Panc1 (cell line): ENCODE data around the gene CACNA2D4. TPM values are rescaled to one million over a fixed set of nuclear protein-coding genes. Genes with fewer than 3 reads are reported as not detected.

Source experiments
- ATAC-seq: fragments of 200-7000 bp; cut with Tn5 transposase; 2 replicates; pipeline ENCODE4 v1.9.1; 2020; ENCODE audit warnings: mild to moderate bottlenecking, moderate library complexity
- BruUV-seq: library from RNA; stranded (reverse); fragments of 400-500 nt; replicated peaks from 2 replicates; lab custom pipeline; 2021; lab: Mats Ljungman, UMichigan
- CTCF ChIA-PET: fragments of 300-600 bp; sonication (Branson Sonifier 250); formaldehyde crosslinking; loops from one replicate; lab custom pipeline; 2022; ENCODE audit warnings: antibody characterized with exemption; lab: Charles Lee
- POLR2A ChIA-PET: fragments of 300-600 bp; sonication (Branson Sonifier 250); formaldehyde crosslinking; loops from one replicate; lab custom pipeline; 2022; ENCODE audit warnings: antibody characterized with exemption; lab: Charles Lee
- DNase-seq: peaks from one replicate; pipeline ENCODE4 v3.0.0-alpha.2; 2010; ENCODE audit warnings: low read depth, low spot score
- H3K27ac ChIP-seq: 2 replicates; pipeline ENCODE4 v1.5.1; 2011; ENCODE audit warnings: mild to moderate bottlenecking, low read length, inconsistent platforms
- H3K27me3 ChIP-seq: fragments of 200-500 bp; sonication (Bioruptor generic); 2 replicates; pipeline ENCODE4 v1.6.0; 2014; ENCODE audit warnings: low read length, inconsistent platforms; ENCODE audit not compliant: control insufficient read depth, insufficient read depth
- H3K36me3 ChIP-seq: fragments of 200-500 bp; sonication (Bioruptor generic); 2 replicates; pipeline ENCODE4 v1.5.1; 2014; ENCODE audit warnings: inconsistent platforms, mild to moderate bottlenecking, low read length, moderate library complexity; ENCODE audit not compliant: control insufficient read depth, insufficient read depth
- H3K4me1 ChIP-seq: 2 replicates; pipeline ENCODE4 v1.5.1; 2011; ENCODE audit warnings: inconsistent platforms, mild to moderate bottlenecking, low read length, moderate library complexity; ENCODE audit not compliant: control insufficient read depth, insufficient read depth
- H3K4me3 ChIP-seq, 2 experiments: 2 replicates each; pipeline ENCODE4 v1.5.1; 2011 to 2012; ENCODE audit warnings: low read depth in 2 of 2, low read length in 2 of 2, mild to moderate bottlenecking in 2 of 2, inconsistent platforms in 1 of 2, moderate library complexity in 1 of 2
- H3K9me3 ChIP-seq: fragments of 200-500 bp; sonication (Bioruptor generic); 2 replicates; pipeline ENCODE4 v1.5.1; 2014; ENCODE audit warnings: low read depth, mild to moderate bottlenecking, inconsistent platforms, low read length, moderate library complexity; ENCODE audit not compliant: control insufficient read depth, insufficient read depth
- POLR2AphosphoS5 ChIP-seq: IDR thresholded peaks from 2 replicates; pipeline ENCODE4 v1.6.1; 2012; ENCODE audit warnings: mild to moderate bottlenecking, low read depth, low read length, moderate library complexity
- SIN3A ChIP-seq: IDR thresholded peaks from 2 replicates; pipeline ENCODE4 v1.6.1; 2012; ENCODE audit warnings: low read depth, mild to moderate bottlenecking, low read length, moderate library complexity, borderline replicate concordance; ENCODE audit not compliant: insufficient read depth
- TCF7L2 ChIP-seq: IDR thresholded peaks from 2 replicates; pipeline ENCODE4 v1.6.1; 2011; ENCODE audit warnings: mild to moderate bottlenecking, low read depth, low read length, inconsistent platforms
- in situ Hi-C: cut with HindIII; loops from 2 replicates; pipeline ENCODE4 v1.10.0; 2016; ENCODE audit warnings: low sequenced_read_pairs, low pct_unique_long_range_greater_than_20kb
- intact Hi-C: fragments of 100-400 bp; cut with micrococcal nuclease; formaldehyde crosslinking; loops from one replicate; pipeline ENCODE4 v1.10.0; 2022; ENCODE audit not compliant: unreplicated experiment
- total RNA-seq: library from RNA; stranded (reverse); gene quantifications from one replicate; pipeline ENCODE4 v1.2.1, GENCODE V29; 2021; ENCODE audit not compliant: unreplicated experiment
- TF ChIP-seq, protein P1 (sequence below): fragments of 450-650 bp; IDR thresholded peaks from 2 replicates; pipeline ENCODE4 v1.5.1; 2017; ENCODE audit warnings: mild to moderate bottlenecking
- TF ChIP-seq, protein P2 (sequence below), 2 experiments: IDR thresholded peaks; 2 replicates each; pipeline ENCODE4 v1.6.1; 2011 to 2012; ENCODE audit warnings: low read depth in 2 of 2, control low read depth in 1 of 2, low read length in 1 of 2, mild to moderate bottlenecking in 1 of 2, moderate library complexity in 1 of 2; ENCODE audit not compliant: insufficient read depth in 1 of 2

The CACNA2D4 gene
- total RNA-seq, 1 experiment from 2014 or later = 0.15 TPM

- ATAC-seq (no peak), DNase-seq (no peak)
- no TSS peak for BruUV-seq
- Histone ChIP-seq H3K27ac (no peak overlapping the region), H3K4me1 (no peaks in the 10 kb centered on the region), H3K27me3 (no peaks in the 10 kb centered on the region), H3K4me3 (no peak overlapping the region), H3K9me3 (no peaks in the 10 kb centered on the region), H3K36me3 (no peaks in the 10 kb centered on the region)
- ChIA-PET POLR2A (no interaction called here), CTCF (interaction anchor here (1.1 kb wide), 1 partner anchor 133 kb away, joined by 3 read pairs; no protein-coding TSS in a partner anchor)
- TF ChIP-seq POLR2AphosphoS5 = no peak
- intact Hi-C loops (no loop called here), in situ Hi-C loops (no loop called here)
Observed at GRCh38 chr12:1807087-1807860, 111.2 kb downstream of the CACNA2D4 start.

DNA sequence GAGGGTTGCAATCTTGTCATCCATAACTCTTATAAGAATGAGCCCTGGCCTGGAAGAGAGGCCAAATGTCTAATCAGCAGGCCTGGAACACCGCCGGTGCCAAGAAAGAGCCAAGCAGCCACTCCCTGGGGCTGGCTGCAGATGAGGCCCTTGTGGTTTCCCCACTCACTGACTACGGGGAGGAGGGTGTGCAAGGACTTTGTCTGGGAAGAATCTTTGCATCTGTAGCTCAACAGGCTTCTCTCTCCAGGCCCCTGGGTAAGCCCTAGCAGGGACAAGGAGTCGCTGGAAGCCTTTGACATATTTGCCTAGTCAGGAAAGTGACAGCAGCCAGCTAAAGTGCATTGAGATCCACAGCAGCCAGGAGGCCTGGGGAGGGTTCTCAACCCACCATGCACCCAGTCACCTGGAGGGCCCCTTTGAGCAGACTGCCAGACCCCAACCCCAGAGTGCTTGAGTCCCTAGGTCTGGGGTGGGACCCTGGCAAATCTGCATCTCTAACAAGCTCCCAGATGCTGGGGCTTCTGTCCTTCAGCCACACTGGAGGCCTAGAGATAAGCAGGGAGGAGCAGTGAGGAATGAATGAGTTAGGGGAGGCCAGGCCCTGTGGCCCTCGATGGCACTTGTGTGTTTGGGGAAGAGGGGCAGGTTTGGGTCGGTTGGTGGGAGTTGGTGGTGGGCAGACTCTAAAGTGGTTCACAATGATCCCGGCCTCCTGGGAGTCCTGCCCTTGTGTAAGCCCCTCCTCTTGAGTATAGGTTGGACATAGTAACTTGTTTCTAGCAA is 112.0 kb downstream of the CACNA2D4 start:
- in situ Hi-C loops = no loop called here
- ATAC-seq (no peak), DNase-seq (no peak)
- CTCF ChIA-PET = interaction anchor here (1.1 kb wide), 1 partner anchor 133 kb away, joined by 3 read pairs; no protein-coding TSS in a partner anchor
- POLR2A ChIA-PET = no interaction called here
- TF ChIP-seq, protein P1, sequence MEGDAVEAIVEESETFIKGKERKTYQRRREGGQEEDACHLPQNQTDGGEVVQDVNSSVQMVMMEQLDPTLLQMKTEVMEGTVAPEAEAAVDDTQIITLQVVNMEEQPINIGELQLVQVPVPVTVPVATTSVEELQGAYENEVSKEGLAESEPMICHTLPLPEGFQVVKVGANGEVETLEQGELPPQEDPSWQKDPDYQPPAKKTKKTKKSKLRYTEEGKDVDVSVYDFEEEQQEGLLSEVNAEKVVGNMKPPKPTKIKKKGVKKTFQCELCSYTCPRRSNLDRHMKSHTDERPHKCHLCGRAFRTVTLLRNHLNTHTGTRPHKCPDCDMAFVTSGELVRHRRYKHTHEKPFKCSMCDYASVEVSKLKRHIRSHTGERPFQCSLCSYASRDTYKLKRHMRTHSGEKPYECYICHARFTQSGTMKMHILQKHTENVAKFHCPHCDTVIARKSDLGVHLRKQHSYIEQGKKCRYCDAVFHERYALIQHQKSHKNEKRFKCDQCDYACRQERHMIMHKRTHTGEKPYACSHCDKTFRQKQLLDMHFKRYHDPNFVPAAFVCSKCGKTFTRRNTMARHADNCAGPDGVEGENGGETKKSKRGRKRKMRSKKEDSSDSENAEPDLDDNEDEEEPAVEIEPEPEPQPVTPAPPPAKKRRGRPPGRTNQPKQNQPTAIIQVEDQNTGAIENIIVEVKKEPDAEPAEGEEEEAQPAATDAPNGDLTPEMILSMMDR = no peak
- TF ChIP-seq POLR2AphosphoS5 = no peak
- TF ChIP-seq SIN3A = no peak
- no peak for TF ChIP-seq TCF7L2
- TF ChIP-seq, protein P2, sequence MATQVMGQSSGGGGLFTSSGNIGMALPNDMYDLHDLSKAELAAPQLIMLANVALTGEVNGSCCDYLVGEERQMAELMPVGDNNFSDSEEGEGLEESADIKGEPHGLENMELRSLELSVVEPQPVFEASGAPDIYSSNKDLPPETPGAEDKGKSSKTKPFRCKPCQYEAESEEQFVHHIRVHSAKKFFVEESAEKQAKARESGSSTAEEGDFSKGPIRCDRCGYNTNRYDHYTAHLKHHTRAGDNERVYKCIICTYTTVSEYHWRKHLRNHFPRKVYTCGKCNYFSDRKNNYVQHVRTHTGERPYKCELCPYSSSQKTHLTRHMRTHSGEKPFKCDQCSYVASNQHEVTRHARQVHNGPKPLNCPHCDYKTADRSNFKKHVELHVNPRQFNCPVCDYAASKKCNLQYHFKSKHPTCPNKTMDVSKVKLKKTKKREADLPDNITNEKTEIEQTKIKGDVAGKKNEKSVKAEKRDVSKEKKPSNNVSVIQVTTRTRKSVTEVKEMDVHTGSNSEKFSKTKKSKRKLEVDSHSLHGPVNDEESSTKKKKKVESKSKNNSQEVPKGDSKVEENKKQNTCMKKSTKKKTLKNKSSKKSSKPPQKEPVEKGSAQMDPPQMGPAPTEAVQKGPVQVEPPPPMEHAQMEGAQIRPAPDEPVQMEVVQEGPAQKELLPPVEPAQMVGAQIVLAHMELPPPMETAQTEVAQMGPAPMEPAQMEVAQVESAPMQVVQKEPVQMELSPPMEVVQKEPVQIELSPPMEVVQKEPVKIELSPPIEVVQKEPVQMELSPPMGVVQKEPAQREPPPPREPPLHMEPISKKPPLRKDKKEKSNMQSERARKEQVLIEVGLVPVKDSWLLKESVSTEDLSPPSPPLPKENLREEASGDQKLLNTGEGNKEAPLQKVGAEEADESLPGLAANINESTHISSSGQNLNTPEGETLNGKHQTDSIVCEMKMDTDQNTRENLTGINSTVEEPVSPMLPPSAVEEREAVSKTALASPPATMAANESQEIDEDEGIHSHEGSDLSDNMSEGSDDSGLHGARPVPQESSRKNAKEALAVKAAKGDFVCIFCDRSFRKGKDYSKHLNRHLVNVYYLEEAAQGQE (IDR thresholded peaks at IDR 0.05; ENCODE audit: insufficient read depth in 1 of 2, low read depth in 2 of 2, low read length in 1 of 2) = no peak
- H3K4me3 ChIP-seq = no peak overlapping the region
- intact Hi-C loops = no loop called here
- H3K27me3 ChIP-seq = no peaks in the 10 kb centered on the region
- BruUV-seq = no TSS peak
- no peak overlapping the region for H3K27ac ChIP-seq
- no peaks in the 10 kb centered on the region for H3K36me3 ChIP-seq
- no peaks in the 10 kb centered on the region for H3K4me1 ChIP-seq
- no peaks in the 10 kb centered on the region for H3K9me3 ChIP-seq
